HG02884 (cell line): ENCODE results near the gene PEAR1.

Experiments used
- ATAC-seq: cut with Tn5 transposase; IDR thresholded peaks from one replicate; pipeline ENCODE4 v1.9.1; 2021; ENCODE audit warnings: mild to moderate bottlenecking, moderate library complexity; ENCODE audit not compliant: unreplicated experiment

Gene PEAR1

GRCh38 chr1:156935505-156936128 lies 42.1 kb downstream of the PEAR1 start:
- no peak for ATAC-seq

- ATAC-seq, result no peak
Measured at GRCh38 chr1:156936191-156936590, 42.7 kb downstream of the PEAR1 start.

GRCh38 chr1:156936721-156937220 lies 43.3 kb downstream of the PEAR1 start:
- no peak for ATAC-seq

GRCh38 chr1:156937883-156938282 lies 44.4 kb downstream of the PEAR1 start:
- no peak for ATAC-seq

- no peak for ATAC-seq
Measured at GRCh38 chr1:156938813-156939212, 45.3 kb downstream of the PEAR1 start.

- no peak for ATAC-seq
Measured at GRCh38 chr1:156939786-156940334, 46.3 kb downstream of the PEAR1 start.

GRCh38 chr1:156941675-156942074 lies 48.2 kb downstream of the PEAR1 start:
- ATAC-seq, result no peak

- no peak for ATAC-seq
Measured at GRCh38 chr1:156942176-156942575, 48.7 kb downstream of the PEAR1 start.

- ATAC-seq, result no peak
Measured at GRCh38 chr1:156942576-156942975, 49.1 kb downstream of the PEAR1 start.

GRCh38 chr1:156943756-156944155 lies 50.2 kb downstream of the PEAR1 start:
- ATAC-seq, result no peak

- ATAC-seq, result no peak
Measured at GRCh38 chr1:156944268-156944667, 50.8 kb downstream of the PEAR1 start.

GRCh38 chr1:156944848-156945247 lies 51.3 kb downstream of the PEAR1 start:
- ATAC-seq, result no peak

GRCh38 chr1:156945881-156946661 lies 52.6 kb downstream of the PEAR1 start:
- ATAC-seq, result no peak

- no peak for ATAC-seq
Measured at GRCh38 chr1:156947127-156947526, 53.6 kb downstream of the PEAR1 start.

- ATAC-seq, result no peak
Measured at GRCh38 chr1:156947818-156948525, 54.5 kb downstream of the PEAR1 start.

GRCh38 chr1:156948708-156949107 lies 55.2 kb downstream of the PEAR1 start:
- ATAC-seq, result no peak

- no peak for ATAC-seq
Measured at GRCh38 chr1:156949127-156949526, 55.6 kb downstream of the PEAR1 start.

- ATAC-seq, result no peak
Measured at GRCh38 chr1:156951371-156951770, 57.9 kb downstream of the PEAR1 start.

- ATAC-seq, result no peak
Measured at GRCh38 chr1:156953571-156953970, 60.1 kb downstream of the PEAR1 start.

GRCh38 chr1:156956333-156956732 lies 62.8 kb downstream of the PEAR1 start:
- no peak for ATAC-seq

- no peak for ATAC-seq
Measured at GRCh38 chr1:156957634-156958033, 64.1 kb downstream of the PEAR1 start.
